Peyer's patch (tissue), 4 donors: ENCODE results near the gene DOK5. TPM values are rescaled to one million over a fixed set of nuclear protein-coding genes. Genes with fewer than 3 reads are reported as not detected.

ENCODE experiments used
- DNase-seq, 3 donors: peaks; one replicate each; pipeline ENCODE4 v3.0.0-alpha.2; 2017 to 2019
- H3K27ac ChIP-seq, 4 donors: fragments of 200-600 bp; sonication (generic); one replicate each; pipeline ENCODE4 v1.5.1; 2016 to 2019
- H3K27me3 ChIP-seq, 2 donors: fragments of 200-600 bp; sonication (generic); one replicate each; pipeline ENCODE4 v1.5.1; 2019
- H3K36me3 ChIP-seq, 3 donors: fragments of 200-600 bp; sonication (generic); one replicate each; pipeline ENCODE4 v1.5.1; 2016 to 2019
- H3K4me1 ChIP-seq, 4 donors: fragments of 200-600 bp; sonication (generic); one replicate each; pipeline ENCODE4 v1.5.1; 2016 to 2019
- H3K4me3 ChIP-seq, 4 donors: fragments of 200-600 bp; sonication (generic); 1 replicate in 3 of 4; 2 replicates in 1 of 4; pipeline ENCODE4 v1.5.1; 2016 to 2019; ENCODE audit warnings: mild to moderate bottlenecking in 1 of 4
- H3K9me3 ChIP-seq, 4 donors: fragments of 200-600 bp; sonication (generic); one replicate each; pipeline ENCODE4 v1.5.1; 2016 to 2019; ENCODE audit warnings: mild to moderate bottlenecking in 1 of 4
- POLR2A ChIP-seq, 2 donors: fragments of 450-650 bp; IDR thresholded peaks; one replicate each; pipeline ENCODE4 v1.5.1; 2017; ENCODE audit warnings: antibody characterized with exemption in 2 of 2, mild to moderate bottlenecking in 2 of 2, moderate library complexity in 2 of 2
- total RNA-seq, 4 donors: library from RNA; depleted of rRNA; stranded (reverse); fragments of >200 nt; gene quantifications; one replicate each; pipeline ENCODE4 v1.1.0, GENCODE V29; 2016
- TF ChIP-seq, protein P1 (sequence below), 6 experiments: fragments of 450-650 bp in 4 of 6; fragments of 200-600 bp in 2 of 6; sonication (generic) in 1 of 6; IDR thresholded peaks; one replicate each; pipeline ENCODE4 v1.5.1; 2017 to 2019; ENCODE audit warnings: antibody characterized with exemption in 6 of 6, mild to moderate bottlenecking in 3 of 6, moderate library complexity in 1 of 6

DOK5 gene
- total RNA-seq, 4 donors from 2014 or later = 2.1 TPM; not detected in 3

DNA sequence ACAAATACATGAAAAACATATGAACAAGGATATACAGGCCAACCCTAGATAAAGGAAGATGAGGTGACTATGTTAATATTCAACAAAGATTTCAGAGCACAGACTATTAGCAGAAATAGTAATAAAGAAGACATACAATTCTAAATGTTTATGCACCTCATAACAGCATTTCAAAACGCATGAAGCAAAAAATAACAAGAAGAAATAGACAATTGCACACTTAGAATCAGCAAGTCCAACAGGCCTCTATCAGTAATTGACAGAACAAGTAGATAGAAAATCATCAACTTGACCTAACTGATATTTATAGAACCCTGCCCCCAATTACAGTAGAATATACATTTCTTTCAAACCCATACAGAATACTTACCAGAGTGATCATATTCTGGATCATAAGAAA, 11.4 kb upstream of the DOK5 start:
- H3K9me3 ChIP-seq = no peaks in the 10 kb centered on the region
- H3K27ac ChIP-seq = no peak overlapping the region
- no peaks in the 10 kb centered on the region for H3K36me3 ChIP-seq
- no peak for DNase-seq
- H3K4me1 ChIP-seq = no peaks in the 10 kb centered on the region
- TF ChIP-seq POLR2A (IDR thresholded peaks at IDR 0.05) = no peak
- TF ChIP-seq, protein P1, sequence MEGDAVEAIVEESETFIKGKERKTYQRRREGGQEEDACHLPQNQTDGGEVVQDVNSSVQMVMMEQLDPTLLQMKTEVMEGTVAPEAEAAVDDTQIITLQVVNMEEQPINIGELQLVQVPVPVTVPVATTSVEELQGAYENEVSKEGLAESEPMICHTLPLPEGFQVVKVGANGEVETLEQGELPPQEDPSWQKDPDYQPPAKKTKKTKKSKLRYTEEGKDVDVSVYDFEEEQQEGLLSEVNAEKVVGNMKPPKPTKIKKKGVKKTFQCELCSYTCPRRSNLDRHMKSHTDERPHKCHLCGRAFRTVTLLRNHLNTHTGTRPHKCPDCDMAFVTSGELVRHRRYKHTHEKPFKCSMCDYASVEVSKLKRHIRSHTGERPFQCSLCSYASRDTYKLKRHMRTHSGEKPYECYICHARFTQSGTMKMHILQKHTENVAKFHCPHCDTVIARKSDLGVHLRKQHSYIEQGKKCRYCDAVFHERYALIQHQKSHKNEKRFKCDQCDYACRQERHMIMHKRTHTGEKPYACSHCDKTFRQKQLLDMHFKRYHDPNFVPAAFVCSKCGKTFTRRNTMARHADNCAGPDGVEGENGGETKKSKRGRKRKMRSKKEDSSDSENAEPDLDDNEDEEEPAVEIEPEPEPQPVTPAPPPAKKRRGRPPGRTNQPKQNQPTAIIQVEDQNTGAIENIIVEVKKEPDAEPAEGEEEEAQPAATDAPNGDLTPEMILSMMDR (IDR thresholded peaks at IDR 0.05) = no peak
- no peaks in the 10 kb centered on the region for H3K27me3 ChIP-seq
- H3K4me3 ChIP-seq = no peak overlapping the region

DNA sequence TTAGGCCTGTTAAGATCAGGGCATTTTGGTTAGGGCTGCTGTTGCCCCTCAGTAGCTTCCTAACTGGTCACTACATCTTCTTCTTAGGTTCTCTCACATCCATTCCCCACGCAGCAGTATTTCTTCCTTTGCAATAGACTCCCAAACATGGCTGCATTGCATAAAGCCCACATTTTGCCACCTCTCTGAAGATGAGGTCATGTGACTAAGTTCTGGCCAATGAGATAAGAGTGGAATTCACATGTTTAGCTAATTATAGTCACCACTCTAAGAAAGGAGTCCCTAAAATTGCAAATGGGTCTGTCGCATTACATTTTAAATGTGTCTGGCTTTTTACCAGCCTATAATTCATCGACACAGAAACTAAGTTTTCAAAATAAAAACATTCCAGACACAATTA, 9.3 kb upstream of the DOK5 start:
- TF ChIP-seq POLR2A (IDR thresholded peaks at IDR 0.05) = no peak
- TF ChIP-seq, protein P1 (IDR thresholded peaks at IDR 0.05) = no peak
- Histone ChIP-seq H3K9me3 (no peaks in the 10 kb centered on the region), H3K4me1 (no peaks in the 10 kb centered on the region), H3K27ac (no peak overlapping the region), H3K27me3 (no peaks in the 10 kb centered on the region), H3K36me3 (no peaks in the 10 kb centered on the region), H3K4me3 (no peak overlapping the region)
- no peak for DNase-seq

DNA sequence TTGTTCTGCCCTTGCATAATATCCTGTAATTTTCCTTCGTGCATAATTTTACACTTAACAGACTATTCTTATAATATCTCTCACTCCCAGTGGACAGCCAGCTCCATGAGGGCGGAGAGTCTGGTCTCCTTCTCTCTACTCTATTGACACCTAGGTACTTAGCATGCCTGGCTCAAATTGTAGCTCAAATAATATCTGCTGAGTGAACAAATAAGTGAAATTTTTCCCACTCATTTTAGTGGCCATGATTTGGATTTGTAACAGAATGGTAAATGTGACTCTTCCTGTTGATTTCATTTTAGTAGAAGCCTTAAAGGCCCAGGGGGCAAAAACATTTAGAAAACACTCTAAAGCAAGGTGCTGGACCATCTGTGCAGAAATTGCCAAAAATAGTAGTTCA, 7.8 kb upstream of the DOK5 start:
- no peak overlapping the region for H3K4me3 ChIP-seq
- no peak for DNase-seq
- TF ChIP-seq POLR2A (IDR thresholded peaks at IDR 0.05) = no peak
- TF ChIP-seq, protein P1 (IDR thresholded peaks at IDR 0.05) = no peak
- H3K27ac ChIP-seq = no peak overlapping the region
- no peaks in the 10 kb centered on the region for H3K9me3 ChIP-seq
- no peaks in the 10 kb centered on the region for H3K27me3 ChIP-seq
- no peaks in the 10 kb centered on the region for H3K36me3 ChIP-seq
- H3K4me1 ChIP-seq = no peaks in the 10 kb centered on the region

DNA sequence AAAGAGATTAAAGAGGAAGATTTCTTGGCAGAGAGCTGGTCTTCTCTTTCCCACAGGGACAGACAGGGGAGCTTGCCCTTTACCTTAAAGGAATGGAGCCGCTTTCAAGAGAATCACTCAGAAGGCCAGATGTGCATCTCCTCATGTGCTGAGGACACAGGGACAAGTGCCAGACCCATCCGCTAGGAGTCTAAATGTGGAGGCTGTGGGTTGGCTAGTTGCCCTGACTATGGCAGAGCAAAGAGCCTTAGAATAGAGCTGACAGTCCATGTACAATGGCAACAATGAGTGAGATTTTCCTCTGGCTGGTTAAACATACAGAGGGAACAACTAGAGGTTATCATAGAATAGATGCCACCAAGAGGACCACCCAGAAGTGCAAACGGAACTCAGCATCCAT, 7.3 kb upstream of the DOK5 start:
- no peak for TF ChIP-seq POLR2A (IDR thresholded peaks at IDR 0.05)
- TF ChIP-seq, protein P1 (IDR thresholded peaks at IDR 0.05) = no peak
- no peaks in the 10 kb centered on the region for H3K4me1 ChIP-seq
- H3K27me3 ChIP-seq = no peaks in the 10 kb centered on the region
- H3K27ac ChIP-seq = no peak overlapping the region
- no peaks in the 10 kb centered on the region for H3K36me3 ChIP-seq
- H3K4me3 ChIP-seq = no peak overlapping the region
- DNase-seq = no peak
- no peaks in the 10 kb centered on the region for H3K9me3 ChIP-seq

DNA sequence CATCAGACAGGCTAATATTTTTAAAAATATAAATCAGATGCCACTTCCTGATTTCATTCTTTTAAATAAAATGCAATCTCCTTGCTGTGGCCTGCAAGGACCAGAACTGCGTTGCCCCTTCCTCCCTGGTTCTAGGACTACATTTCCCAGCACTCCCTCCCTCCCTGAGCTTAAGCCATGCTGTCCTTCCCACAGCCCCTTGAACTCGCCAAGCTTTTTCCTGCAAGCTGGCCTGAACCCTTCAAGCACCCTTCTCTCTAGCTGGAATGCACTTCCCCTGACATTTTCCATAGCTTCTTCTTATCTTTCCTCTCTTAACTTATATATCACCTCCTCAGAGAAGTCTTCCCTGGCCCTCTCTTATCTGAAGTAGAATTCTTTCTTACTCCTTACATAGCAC, 6.1 kb upstream of the DOK5 start:
- Histone ChIP-seq H3K36me3 (no peaks in the 10 kb centered on the region), H3K4me3 (no peak overlapping the region), H3K27me3 (no peaks in the 10 kb centered on the region), H3K27ac (no peak overlapping the region), H3K9me3 (no peaks in the 10 kb centered on the region), H3K4me1 (no peaks in the 10 kb centered on the region)
- no peak for TF ChIP-seq POLR2A (IDR thresholded peaks at IDR 0.05)
- TF ChIP-seq, protein P1 (IDR thresholded peaks at IDR 0.05) = no peak
- DNase-seq = no peak

DNA sequence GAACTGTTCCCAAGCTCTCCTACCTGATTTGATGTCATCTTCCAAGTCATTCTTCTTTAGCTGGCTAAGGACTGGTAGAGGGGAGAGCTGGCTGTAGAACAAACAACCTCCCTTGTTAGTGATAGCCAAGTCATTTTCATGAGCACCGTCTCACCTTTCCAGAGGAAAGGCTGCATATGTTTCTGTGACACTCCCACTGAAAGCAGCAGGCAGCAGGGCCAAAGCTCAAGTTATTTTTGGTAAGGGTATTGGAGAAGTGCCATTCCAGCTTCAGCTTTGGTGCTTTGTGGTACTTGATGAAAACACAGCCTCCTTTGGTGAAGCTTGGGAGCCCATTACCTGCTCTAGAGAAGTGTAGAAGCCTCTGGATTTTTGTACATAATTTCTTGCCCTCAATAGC, 5.4 kb upstream of the DOK5 start:
- no peaks in the 10 kb centered on the region for H3K9me3 ChIP-seq
- DNase-seq = no peak
- H3K4me3 ChIP-seq = no peak overlapping the region
- H3K27ac ChIP-seq = no peak overlapping the region
- H3K36me3 ChIP-seq = no peaks in the 10 kb centered on the region
- no peaks in the 10 kb centered on the region for H3K4me1 ChIP-seq
- H3K27me3 ChIP-seq = no peaks in the 10 kb centered on the region
- TF ChIP-seq, protein P1 (IDR thresholded peaks at IDR 0.05) = no peak
- no peak for TF ChIP-seq POLR2A (IDR thresholded peaks at IDR 0.05)
